Kidney (tissue), 14 donors: ENCODE results near the gene SLC35F2. TPM values are rescaled to one million over a fixed set of nuclear protein-coding genes. Genes with fewer than 3 reads are reported as not detected.
A peak's percentile ranks its signal among the peaks of the same experiment; 100 is the strongest.

ENCODE experiments used
- DNase-seq, 5 donors: peaks; one replicate each; pipeline ENCODE4 v3.0.0-alpha.2; 2013 to 2020
- FAIRE-seq: peaks from 2 replicates; lab custom pipeline; 2012; peaks lifted over from hg19 to GRCh38; lab: Jason Lieb, UNC
- H3K27ac ChIP-seq, 2 donors: one replicate each; pipeline ENCODE4 v1.7.0; 2013; ENCODE audit warnings: low read depth in 2 of 2, low read length in 2 of 2, inconsistent platforms in 1 of 2
- H3K27me3 ChIP-seq: one replicate; pipeline ENCODE4 v1.7.1; 2013; ENCODE audit warnings: low read length, inconsistent platforms; ENCODE audit not compliant: control insufficient read depth, insufficient read depth
- H3K36me3 ChIP-seq, 3 donors: one replicate each; pipeline versions ENCODE4 v1.7.0 to v1.7.1; 2013; ENCODE audit warnings: low read length in 3 of 3, control low read depth in 1 of 3, inconsistent platforms in 1 of 3; ENCODE audit not compliant: insufficient read depth in 3 of 3, control insufficient read depth in 2 of 3
- H3K4me1 ChIP-seq, 3 donors: one replicate each; pipeline versions ENCODE4 v1.7.0 to v1.7.1; 2013; ENCODE audit warnings: low read length in 3 of 3, inconsistent platforms in 1 of 3, low read depth in 1 of 3; ENCODE audit not compliant: control insufficient read depth in 2 of 3, insufficient read depth in 2 of 3
- H3K4me3 ChIP-seq, 3 donors: one replicate each; pipeline versions ENCODE4 v1.7.0 to v1.8.1; 2013; ENCODE audit warnings: low read length in 3 of 3, control low read depth in 1 of 3, inconsistent platforms in 1 of 3
- H3K9ac ChIP-seq, 3 donors: one replicate each; pipeline versions ENCODE4 v1.7.0 to v1.7.1; 2013; ENCODE audit warnings: low read length in 3 of 3, control low read depth in 1 of 3, inconsistent platforms in 1 of 3
- H3K9me3 ChIP-seq, 3 donors: one replicate each; pipeline versions ENCODE4 v1.7.0 to v1.7.1; 2013; ENCODE audit warnings: low read length in 3 of 3, control low read depth in 1 of 3, inconsistent platforms in 1 of 3; ENCODE audit not compliant: control insufficient read depth in 2 of 3, insufficient read depth in 1 of 3
- intact Hi-C: fragments of 100-400 bp; cut with DNase I; formaldehyde crosslinking; loops from one replicate; pipeline ENCODE4 v1.11.1; 2022
- polyA plus RNA-seq: library from polyadenylated mRNA; stranded (reverse); fragments of 350-450 nt; fragmentation: Illumina TruSeq; extraction: RNeasy Lipid Tissue Mini Kit (QIAGEN cat#74804); gene quantifications from one replicate; pipeline ENCODE4 v1.2.3, GENCODE V29; 2014; ENCODE audit warnings: low read depth, low replicate concordance; ENCODE audit not compliant: insufficient read depth
- total RNA-seq: library from RNA; stranded (reverse); fragmentation: NEBNext Ultra II Directional; extraction: Animal tissue kit (Norgen Biotek cat#: 25700); gene quantifications from one replicate; pipeline ENCODE4 v1.2.1, GENCODE V29; 2021
- TF ChIP-seq, protein P1 (sequence below): IDR thresholded peaks from 3 replicates; pipeline ENCODE4 v1.5.1; 2012; ENCODE audit warnings: mild to moderate bottlenecking, moderate library complexity, borderline replicate concordance; ENCODE audit not compliant: insufficient read depth; ENCODE audit errors: extremely low read depth
- donor health status: control.
- donor health status: control.
- donor health status: control.
- donor health status: control.
- donor health status: control.
- donor health status: DM: yes; HTN: yes; CAD: no.
- donor health status: Normal renal cell carcinoma (clear cell type).

Gene SLC35F2
- total and polyA plus RNA-seq, 2 donors from 2014 or later = 10.2 to 16.6 TPM

DNA sequence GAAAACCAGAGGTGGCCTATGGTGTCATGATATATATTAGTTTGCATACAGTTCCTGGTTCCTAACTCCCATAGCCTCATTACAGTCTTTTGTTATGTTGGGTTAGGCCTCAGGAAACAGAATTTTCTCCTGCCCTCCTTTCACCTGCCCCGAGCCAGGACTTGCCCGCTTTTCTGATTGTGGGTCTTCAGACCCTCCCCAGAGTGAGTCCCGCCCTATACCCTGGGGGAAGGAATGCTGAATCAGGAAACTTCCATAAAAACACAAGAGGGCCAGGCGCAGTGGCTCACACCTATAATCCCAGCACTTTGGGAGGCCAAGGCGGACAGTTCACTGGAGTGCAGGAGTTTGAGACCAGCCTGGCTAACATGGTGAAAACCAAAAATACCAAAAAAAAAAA is 70.9 kb downstream of the SLC35F2 start:
- Histone ChIP-seq H3K9ac (no peak overlapping the region), H3K36me3 (no peaks in the 10 kb centered on the region), H3K4me3 (no peak overlapping the region), H3K4me1 (peaks cover 0 to 6% (median 0%) of the 10 kb centered on the region in 3 donors), H3K27ac (no peak overlapping the region), H3K27me3 (no peaks in the 10 kb centered on the region), H3K9me3 (no peaks in the 10 kb centered on the region)
- intact Hi-C loops = no loop called here
- DNase-seq = no peak
- no peak for FAIRE-seq
- TF ChIP-seq, protein P1, sequence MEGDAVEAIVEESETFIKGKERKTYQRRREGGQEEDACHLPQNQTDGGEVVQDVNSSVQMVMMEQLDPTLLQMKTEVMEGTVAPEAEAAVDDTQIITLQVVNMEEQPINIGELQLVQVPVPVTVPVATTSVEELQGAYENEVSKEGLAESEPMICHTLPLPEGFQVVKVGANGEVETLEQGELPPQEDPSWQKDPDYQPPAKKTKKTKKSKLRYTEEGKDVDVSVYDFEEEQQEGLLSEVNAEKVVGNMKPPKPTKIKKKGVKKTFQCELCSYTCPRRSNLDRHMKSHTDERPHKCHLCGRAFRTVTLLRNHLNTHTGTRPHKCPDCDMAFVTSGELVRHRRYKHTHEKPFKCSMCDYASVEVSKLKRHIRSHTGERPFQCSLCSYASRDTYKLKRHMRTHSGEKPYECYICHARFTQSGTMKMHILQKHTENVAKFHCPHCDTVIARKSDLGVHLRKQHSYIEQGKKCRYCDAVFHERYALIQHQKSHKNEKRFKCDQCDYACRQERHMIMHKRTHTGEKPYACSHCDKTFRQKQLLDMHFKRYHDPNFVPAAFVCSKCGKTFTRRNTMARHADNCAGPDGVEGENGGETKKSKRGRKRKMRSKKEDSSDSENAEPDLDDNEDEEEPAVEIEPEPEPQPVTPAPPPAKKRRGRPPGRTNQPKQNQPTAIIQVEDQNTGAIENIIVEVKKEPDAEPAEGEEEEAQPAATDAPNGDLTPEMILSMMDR = no peak

GRCh38 chr11:107785401-107785800 is 73.2 kb downstream of the SLC35F2 start:
- H3K9me3 ChIP-seq = no peaks in the 10 kb centered on the region
- peak in 2 of 5 donors; percentile 9 to 23 for DNase-seq
- no peak overlapping the region for H3K27ac ChIP-seq
- TF ChIP-seq, protein P1 = no peak
- H3K4me3 ChIP-seq = no peak overlapping the region
- intact Hi-C loops = no loop called here
- no peak for FAIRE-seq
- no peaks in the 10 kb centered on the region for H3K27me3 ChIP-seq
- H3K9ac ChIP-seq = no peak overlapping the region
- no peaks in the 10 kb centered on the region for H3K36me3 ChIP-seq
- no peaks in the 10 kb centered on the region for H3K4me1 ChIP-seq

- Histone ChIP-seq H3K27me3 (no peaks in the 10 kb centered on the region), H3K4me3 (no peak overlapping the region), H3K9me3 (no peaks in the 10 kb centered on the region), H3K9ac (no peak overlapping the region), H3K27ac (no peak overlapping the region), H3K36me3 (no peaks in the 10 kb centered on the region), H3K4me1 (peaks cover 0 to 2% (median 0%) of the 10 kb centered on the region in 3 donors)
- intact Hi-C loops = no loop called here
- TF ChIP-seq, protein P1 = no peak
- FAIRE-seq (no peak), DNase-seq (no peak)
These were observed 75.5 kb downstream of the SLC35F2 start for GRCh38 chr11:107783121-107783520.

DNA sequence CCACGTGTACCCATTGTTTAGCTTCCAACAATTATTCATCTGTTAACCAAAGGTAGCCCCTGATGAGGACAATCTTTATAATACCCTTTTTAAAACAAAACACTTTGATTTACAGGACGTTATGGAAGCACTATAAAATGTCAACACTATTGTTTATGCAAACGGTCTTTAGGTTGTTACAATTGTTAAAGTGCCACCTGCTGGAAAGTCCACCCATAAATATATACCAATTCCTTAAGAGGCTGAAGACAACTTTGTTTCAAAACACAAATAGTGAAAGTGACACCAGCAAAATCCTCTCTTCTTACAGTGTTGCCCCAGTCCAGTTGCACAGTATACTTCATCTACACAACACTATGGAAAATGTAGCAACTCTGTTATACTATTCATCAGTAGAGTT is 77.8 kb downstream of the SLC35F2 start:
- no peak for DNase-seq
- TF ChIP-seq, protein P1 = no peak
- Histone ChIP-seq H3K27me3 (no peaks in the 10 kb centered on the region), H3K36me3 (no peaks in the 10 kb centered on the region), H3K27ac (no peak overlapping the region), H3K4me3 (no peak overlapping the region), H3K4me1 (peaks cover 0 to 2% (median 0%) of the 10 kb centered on the region in 3 donors), H3K9ac (no peak overlapping the region), H3K9me3 (no peaks in the 10 kb centered on the region)
- intact Hi-C loops = no loop called here
- no peak for FAIRE-seq
